Measurements from ENCODE around the gene CYFIP1.

DNA sequence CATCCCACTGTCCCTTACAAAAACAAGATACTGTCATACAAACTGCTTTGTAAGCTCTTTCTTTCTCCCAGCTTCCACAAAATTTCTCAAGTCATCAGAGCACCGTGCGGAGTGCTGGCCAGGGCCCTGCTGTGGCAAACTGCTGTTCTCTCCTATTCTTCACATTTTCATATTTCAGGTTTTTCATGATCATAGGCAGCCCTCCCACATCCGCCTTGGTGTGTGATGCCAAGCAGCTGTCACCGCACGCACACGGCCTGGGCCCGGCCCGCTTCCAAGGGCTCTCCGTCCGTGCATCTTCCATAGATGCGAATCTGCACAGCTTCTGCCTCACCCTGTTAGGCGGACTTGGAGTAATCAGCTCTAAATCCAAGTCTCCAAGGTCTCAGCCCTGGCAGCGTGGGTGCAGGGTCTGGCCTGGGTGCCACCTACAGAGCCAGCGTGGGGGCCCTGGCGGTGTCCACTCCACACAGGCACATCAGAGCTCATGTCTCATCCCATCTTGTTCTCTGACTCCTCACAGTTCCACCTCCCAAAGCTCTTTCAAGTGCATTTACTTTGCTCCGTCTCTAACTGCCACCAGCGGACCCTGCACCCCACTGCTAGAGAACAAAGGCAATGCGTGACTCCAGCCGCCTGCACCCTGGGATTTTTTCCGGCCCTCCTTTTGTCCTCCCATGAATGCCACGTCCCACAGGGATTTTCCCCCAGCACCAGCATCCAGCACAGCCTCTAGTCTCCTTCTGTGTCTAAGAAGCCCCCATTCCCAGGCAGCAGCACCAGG is 27.2 kb downstream of the CYFIP1 start:
- TF ChIP-seq, protein P1, sequence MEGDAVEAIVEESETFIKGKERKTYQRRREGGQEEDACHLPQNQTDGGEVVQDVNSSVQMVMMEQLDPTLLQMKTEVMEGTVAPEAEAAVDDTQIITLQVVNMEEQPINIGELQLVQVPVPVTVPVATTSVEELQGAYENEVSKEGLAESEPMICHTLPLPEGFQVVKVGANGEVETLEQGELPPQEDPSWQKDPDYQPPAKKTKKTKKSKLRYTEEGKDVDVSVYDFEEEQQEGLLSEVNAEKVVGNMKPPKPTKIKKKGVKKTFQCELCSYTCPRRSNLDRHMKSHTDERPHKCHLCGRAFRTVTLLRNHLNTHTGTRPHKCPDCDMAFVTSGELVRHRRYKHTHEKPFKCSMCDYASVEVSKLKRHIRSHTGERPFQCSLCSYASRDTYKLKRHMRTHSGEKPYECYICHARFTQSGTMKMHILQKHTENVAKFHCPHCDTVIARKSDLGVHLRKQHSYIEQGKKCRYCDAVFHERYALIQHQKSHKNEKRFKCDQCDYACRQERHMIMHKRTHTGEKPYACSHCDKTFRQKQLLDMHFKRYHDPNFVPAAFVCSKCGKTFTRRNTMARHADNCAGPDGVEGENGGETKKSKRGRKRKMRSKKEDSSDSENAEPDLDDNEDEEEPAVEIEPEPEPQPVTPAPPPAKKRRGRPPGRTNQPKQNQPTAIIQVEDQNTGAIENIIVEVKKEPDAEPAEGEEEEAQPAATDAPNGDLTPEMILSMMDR (IDR thresholded peaks at IDR 0.05): no peak
- TF ChIP-seq POLR2AphosphoS5 (IDR thresholded peaks at IDR 0.05; ENCODE audit: low read depth, low read length): no peak
- no peak for TF ChIP-seq TCF7L2 (IDR thresholded peaks at IDR 0.05; ENCODE audit: low read depth, low read length)
- TF ChIP-seq, protein P2, sequence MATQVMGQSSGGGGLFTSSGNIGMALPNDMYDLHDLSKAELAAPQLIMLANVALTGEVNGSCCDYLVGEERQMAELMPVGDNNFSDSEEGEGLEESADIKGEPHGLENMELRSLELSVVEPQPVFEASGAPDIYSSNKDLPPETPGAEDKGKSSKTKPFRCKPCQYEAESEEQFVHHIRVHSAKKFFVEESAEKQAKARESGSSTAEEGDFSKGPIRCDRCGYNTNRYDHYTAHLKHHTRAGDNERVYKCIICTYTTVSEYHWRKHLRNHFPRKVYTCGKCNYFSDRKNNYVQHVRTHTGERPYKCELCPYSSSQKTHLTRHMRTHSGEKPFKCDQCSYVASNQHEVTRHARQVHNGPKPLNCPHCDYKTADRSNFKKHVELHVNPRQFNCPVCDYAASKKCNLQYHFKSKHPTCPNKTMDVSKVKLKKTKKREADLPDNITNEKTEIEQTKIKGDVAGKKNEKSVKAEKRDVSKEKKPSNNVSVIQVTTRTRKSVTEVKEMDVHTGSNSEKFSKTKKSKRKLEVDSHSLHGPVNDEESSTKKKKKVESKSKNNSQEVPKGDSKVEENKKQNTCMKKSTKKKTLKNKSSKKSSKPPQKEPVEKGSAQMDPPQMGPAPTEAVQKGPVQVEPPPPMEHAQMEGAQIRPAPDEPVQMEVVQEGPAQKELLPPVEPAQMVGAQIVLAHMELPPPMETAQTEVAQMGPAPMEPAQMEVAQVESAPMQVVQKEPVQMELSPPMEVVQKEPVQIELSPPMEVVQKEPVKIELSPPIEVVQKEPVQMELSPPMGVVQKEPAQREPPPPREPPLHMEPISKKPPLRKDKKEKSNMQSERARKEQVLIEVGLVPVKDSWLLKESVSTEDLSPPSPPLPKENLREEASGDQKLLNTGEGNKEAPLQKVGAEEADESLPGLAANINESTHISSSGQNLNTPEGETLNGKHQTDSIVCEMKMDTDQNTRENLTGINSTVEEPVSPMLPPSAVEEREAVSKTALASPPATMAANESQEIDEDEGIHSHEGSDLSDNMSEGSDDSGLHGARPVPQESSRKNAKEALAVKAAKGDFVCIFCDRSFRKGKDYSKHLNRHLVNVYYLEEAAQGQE (IDR thresholded peaks at IDR 0.05; ENCODE audit: insufficient read depth in 1 of 2, low read depth in 2 of 2, low read length in 1 of 2): no peak
- TF ChIP-seq SIN3A (IDR thresholded peaks at IDR 0.05; ENCODE audit: borderline replicate concordance, insufficient read depth, low read depth, low read length): no peak
